ENCODE results near the gene NRXN3.
A peak's percentile ranks its signal among the peaks of the same experiment; 100 is the strongest.

The NRXN3 gene

DNA sequence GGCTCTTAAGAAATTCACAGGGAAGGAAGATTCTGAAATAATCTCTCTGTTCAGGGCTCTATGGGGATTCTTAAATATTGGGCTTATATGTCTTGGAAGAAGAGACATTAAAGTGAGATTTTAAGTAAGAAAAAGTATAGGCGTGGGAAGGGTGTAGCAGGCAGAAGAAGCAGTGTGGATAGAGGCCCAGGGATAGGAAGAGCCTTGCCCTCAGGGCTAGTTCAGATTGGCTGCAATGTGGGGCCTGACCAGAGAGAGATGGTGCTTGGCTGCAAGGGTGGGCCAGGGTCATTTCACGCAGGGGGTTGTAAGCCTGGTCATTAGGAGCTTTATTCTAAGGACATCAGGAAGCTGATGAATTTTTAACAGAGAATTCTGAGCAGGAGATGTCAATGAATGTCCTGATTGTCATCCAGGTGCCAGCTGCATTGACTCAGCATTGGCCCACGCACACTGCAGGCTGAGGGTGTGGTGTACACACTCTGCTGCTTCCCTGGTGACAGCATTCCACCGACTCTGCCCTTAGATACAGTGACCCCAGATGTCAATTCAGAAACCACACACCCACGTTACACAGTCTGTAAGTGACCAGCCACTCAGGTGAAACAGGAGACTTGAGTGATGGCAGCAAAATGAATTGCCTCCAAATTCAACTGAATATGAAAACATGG is 582.5 kb downstream of the NRXN3 start:
- DNase-seq = peak; percentile 68

DNA sequence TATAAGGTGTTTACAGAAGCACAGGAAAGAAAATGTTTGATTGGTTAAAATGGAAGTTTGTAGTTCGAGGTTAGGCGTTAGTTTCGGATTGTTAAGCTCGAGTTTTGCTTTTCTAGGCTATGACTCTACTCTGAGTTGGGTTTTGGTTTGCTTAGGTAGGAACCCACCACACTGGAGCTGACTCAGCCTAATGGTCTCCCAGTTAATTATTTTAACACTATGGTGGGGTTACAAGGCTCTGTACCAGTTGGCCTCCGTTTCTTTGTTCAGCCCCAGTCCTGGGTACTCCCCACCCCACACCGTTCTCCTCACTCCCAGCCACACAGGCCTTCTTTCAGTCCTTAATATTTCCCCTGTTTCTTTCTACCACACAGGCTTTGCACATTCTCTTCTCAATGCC is 583.9 kb downstream of the NRXN3 start:
- DNase-seq = no peak

DNA sequence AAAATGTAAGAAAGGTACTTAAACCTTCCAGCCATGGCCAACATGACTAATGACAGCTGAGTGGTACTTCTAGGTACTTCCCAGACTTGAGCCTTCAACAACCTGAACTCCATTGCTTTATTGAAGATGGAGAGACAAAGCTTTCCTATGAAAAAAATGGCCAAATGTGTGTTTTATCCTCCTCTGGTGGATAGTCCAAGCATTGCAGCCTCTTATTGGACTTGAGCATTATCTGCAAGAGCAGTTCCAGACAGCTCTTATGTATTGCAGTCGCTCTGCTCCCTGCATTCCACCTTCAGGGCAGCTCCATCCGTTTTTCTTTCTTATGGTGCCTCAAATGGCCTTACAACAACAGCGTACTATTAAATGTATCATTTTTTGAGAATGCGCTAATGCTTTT is 588.2 kb downstream of the NRXN3 start:
- peak; percentile 100 for DNase-seq

DNA sequence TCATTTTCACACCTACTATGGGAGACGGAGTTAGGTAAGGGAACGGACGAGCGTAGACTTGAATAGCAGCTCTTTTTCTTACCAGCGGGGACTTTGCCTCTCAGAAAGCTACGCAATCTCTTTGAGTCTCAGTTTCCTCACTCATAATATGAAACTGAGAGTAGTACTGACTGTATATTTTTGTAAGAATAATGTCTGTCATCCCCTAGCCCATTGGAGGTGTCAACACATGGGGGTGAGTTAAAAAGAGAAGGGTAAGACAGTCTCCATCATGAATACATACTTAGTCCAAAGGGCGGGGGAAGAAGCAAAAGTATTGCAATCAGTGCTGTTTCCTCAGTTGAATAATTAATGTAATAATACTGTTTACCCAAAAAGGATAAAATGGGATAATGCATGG is 592.2 kb downstream of the NRXN3 start:
- DNase-seq = no peak

DNA sequence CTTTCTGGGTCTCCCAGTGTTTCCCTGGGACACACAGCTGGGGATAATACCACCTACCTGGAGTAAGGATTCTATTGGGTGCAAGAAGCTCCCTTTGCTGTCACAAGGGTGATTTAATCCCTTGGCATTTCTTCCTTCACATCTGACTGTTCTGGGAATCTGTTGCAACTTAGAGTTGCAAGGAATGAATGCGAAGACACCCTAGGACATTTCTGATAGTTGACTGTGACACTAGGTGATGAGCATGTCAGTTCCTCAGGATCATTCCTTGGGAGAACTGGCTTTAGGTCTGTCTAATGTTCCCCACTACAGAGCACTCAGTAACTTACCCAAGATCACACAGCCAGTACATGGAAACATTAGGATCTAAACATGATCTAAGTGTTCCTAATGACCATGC is 593.6 kb downstream of the NRXN3 start:
- DNase-seq = no peak

DNA sequence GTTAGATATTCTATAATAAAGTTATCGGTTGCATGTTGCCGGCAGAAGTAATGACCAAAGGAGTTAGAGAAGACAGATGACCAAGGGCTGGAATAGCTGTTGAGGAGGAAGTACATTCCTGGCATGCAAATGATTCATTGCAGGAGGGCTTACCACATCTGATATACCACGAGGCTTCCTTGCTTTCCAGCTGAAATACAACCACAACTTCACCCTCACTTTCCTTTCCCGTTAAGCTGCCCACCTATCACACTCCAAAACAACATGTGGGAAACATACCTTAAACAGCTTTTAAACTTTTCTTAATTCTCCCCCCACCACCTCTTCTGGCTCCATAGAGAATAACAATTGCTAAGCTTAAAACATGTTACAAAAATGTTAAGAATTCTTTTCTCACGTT is 594.1 kb downstream of the NRXN3 start:
- DNase-seq = no peak

DNA sequence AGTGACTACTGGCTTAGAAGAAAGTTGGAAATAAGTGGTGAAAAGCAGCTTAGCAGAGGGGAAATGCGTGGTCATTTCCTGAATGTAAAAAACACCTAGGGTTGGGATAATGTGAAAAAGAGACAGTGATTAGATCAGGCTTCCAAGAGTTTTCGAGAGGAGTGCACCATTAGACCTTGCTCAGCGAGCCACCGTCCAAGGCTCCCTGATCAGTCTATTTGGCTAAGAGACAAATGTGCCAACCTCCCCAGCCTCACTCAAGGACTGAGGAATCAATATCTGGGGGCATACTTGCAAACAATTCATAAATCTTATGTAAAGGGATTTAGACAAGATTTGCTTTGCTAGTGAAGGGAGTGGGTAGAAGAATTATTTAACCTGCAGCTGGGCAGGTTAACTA is 594.5 kb downstream of the NRXN3 start:
- DNase-seq = no peak

DNA sequence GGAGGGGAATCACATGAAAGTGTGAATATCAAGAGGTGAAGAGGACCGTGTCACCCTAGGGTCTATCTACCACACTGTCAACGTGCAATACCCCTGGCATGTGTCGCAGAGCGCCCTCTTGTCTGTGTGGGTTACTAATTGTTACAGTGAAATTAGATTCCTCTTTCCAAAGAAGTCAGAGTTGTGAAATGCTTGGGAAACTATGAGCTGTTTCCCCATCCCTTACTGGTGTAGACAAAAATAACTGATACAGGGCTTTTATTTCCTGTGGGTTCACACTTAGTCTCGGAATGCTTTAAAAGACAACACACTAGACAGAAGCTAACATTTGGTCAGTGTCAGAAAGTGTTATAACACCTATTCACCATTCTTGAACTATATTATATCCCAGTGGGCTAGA is 597.3 kb downstream of the NRXN3 start:
- DNase-seq = no peak

DNA sequence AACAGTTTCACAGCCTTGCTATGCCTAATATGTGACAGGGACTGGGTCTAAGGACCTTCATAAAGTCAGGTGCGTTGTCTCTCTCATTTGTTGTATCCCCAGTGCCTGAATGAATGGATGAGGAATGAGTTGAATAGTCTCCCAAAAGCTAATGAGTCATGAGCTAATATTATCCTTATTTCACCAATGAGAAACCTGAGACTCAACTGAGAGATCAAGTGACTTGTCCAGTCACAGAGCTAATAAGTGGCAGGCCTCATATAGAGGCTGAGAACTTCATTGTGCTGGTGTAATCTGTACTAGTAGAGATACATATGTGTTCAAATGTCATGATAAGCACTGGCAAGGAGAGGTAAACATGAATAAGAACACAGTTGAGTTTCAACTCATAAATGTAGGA is 612.4 kb downstream of the NRXN3 start:
- no peak for DNase-seq

DNA sequence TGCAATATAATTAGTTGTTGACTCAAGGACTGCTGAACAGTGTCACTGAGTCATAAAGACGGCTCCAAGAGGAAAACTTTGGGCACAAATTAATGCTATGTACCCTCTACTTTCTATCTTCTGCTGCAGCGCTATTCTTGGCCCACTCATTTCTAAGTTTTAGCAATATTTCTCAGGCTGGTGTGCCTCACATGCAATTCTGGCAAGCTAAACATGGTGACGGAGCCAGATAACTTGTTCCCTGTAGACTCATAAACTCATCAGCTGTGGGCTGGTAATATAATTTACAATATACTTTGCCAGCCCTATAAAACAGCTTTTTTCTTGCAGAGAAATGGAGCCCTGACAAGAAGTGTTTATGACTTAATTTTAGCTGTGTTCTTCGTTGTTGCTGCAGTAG is 615.1 kb downstream of the NRXN3 start:
- DNase-seq = no peak

DNA sequence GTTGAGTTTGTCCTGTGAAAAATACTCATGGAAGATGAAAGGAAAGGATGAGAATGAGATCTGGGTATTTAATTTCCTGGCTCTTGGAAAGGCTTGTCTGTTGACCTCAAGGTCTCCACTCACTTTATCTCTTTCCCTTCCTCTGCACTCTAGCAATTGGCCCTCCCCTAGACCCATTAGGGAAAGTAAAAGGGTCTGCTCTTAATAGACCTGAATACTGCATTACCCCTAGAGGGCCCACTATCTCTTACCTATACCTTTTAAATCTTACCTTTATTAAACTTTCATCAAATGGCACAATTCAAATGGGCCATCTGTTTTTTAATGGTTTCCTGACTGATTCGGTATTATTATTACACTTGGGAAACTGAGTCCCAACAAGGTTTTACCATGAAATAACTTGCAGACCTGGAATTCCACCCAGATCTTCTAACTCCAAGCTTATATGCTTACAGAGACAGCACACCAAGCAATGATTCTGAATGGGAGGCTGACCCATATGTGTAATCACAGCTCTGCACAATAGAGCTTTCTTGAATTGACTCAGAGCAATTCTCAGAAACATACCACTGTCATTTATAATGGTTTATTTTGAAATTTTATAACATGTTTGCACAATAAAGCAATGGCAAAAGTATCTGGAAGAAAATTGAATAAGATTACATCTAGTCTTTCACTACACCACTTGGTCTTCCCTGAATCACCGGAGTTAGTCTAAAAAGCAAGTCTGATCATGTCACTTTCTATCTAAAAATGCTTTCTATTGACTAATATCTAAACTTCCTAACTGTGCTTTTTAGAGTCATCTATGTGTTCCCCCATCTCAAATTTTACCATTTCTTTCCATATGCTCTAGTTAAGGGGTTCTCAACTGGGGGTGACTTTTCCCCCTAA is 618.5 kb downstream of the NRXN3 start:
- no peak for DNase-seq

DNA sequence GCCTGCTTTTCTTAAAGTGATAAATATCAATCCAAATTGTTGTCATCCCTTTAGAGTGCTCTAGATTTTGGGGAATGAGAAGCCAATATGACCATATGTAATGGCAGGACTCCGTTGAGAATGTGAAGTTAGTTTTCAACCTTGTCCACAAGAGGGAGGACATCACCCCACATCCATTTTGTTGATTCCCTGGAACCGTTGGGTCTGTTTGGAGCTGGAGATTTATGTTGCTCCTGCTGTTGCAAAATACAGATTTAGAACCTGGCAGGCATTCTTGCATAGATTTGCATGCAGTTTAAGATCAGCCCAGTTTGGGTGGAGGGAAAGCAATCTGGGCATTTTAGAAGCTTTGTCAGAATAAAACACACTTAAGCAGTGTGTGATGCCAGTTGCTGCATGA is 620.1 kb downstream of the NRXN3 start:
- no peak for DNase-seq

DNA sequence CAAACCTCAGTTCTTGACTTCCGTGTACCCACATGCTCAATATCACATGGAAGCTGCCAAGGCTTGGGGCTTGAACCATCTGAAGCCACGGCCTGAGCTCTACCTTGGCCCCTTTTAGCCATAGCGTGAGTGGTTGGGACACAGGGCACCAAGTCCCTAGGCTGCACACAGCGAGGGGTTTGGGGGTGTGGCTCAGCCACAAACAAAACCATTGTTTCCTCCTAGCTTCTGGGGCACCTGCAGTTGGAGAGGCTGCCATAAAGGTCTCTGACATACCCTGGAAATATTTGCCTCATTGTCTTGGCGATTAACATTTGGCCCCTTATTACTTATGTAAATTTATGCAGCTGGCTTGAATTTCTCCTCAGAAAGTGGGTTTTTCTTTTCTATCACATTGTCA is 628.6 kb downstream of the NRXN3 start:
- DNase-seq = no peak

DNA sequence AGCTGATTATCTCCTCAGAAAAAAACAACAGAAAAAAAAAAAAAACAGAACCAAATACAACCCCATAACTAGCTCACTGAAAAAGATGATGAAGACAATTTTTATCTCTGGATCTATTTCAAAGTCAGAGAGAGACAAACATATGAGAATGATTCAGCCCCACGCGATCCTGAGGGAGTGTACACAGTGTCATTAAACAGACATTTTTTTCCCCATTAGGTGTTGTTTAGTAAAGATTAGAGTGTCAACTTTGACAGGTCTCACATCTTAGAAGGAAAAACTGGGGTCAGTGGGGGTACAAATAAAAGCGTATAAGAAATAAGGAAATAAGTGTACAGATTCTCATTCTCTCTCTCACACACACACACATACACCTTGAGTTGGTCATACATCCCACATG is 635.4 kb downstream of the NRXN3 start:
- DNase-seq = no peak

DNA sequence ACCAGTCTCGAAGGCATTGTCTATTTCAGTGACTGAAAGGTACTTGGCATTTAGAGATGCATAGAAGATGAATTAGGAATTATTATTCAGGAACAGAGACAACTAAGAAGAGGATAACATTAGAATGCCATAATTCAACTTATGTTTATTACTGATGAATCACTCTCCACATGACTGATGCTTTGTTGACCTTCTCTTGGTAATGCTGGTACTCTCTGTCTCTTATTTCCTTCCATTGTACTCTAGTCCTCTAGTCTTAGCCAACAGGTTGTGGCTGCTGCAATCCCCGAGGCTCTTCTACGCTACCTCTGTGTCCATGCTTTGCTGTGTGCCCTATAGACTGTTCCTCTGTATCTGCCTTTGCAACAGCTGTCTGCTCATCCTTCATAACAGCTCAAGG is 652.9 kb downstream of the NRXN3 start:
- no peak for DNase-seq

DNA sequence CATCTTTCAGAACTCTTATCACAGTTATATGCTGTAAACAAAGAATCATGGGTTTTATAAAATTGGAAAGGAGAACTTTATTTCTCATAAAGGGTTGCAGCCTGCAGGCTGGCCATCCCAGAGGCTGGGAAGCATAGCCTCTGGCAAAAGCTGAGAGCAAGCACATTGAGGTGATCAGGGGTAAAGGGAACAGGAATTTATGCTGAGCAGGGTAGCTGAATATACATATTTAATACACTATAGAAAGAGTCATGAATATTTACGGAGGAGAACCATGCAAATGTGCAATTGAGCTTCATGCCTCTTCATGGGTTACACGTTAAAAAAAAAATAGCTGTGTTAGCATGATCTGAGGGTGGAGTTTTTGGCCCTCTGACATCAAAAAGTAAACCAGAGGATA is 653.3 kb downstream of the NRXN3 start:
- no peak for DNase-seq

DNA sequence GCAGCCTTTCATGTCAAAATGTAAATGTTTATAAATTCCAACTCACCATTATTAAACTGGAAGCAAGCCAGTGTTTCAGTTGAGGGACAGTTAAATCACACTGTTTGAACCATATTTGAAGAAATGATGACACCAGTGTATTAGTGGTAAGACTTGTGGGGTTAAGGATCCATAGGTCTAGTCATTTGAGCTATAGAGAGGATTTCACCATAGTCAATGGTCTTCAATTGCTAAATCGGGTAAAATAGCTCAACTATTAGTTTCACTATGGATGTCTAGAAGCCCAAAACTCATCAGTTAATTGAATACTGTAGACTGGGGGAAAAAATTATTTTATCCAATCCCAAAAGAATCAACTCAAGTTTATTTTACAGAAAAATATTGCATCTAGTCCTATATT is 659.1 kb downstream of the NRXN3 start:
- no peak for DNase-seq

DNA sequence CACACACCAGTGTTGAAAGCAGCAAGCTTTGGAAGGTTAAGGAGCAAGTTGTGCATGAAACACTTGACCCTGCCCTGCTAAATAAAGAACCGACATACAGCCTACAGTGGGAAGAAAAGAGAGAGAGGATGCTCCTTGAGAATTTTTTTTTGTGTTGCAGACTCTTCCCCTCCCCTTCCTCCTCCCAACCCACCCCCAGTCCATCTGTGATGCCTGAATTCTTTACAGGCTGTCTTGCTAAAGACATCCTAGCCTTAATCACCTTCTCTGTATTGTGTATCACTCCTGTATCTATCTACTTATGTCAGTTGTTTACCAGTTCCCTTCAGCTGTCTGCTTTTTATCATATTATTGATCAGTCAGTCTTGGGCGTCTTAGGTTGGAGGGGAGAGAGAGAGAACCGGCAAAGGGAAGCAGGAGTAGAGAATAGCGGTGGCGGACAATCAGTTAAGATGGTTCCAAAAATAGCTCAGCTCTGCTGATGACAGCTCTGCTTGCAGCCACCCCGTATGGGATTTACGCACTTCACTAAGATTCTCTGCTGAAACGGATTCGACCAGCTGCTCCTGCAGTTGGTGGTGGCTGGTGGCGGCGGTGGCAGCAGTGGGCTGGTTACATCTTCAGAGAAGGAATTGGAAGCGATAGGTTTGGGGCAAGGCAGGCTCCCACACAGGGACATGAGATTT is 664.7 kb downstream of the NRXN3 start:
- no peak for DNase-seq

DNA sequence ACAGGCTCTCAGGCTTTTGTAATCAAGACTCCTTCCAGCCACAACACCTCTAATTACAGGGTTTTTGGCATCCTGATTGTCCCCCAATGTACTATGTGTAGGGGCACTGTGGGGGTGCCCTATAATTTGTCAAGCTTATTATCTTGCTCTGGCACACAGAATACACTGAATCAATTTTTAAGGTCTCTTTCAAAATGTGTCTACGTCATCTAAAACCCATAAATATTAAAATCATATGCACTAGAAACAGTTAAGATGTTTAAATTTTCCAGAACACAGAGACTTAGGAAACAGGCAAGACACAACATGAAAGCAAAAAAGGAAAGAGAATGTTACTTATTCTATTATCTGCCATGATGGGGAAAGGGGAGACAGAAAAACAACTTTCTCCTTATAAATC is 665.7 kb downstream of the NRXN3 start:
- no peak for DNase-seq

DNA sequence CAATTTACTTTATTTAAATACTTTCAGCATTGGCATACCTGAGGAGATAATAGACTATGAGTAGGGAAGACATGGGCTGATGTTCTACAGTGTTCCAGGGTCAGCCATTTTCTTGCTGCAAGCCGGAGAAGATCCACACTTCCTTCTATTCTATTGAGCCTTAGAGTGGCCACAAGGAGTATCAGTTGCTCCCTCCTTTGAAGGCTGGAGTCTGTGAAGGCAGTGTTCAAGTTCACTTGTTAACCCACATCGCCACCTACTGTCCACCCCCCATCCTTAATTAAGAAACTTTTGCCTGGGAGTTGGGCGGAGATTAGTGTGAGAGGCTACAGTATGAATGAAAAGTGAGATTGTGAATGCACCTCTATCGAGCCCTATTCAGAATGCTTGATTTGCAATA is 666.6 kb downstream of the NRXN3 start:
- peak; percentile 96 for DNase-seq

DNA sequence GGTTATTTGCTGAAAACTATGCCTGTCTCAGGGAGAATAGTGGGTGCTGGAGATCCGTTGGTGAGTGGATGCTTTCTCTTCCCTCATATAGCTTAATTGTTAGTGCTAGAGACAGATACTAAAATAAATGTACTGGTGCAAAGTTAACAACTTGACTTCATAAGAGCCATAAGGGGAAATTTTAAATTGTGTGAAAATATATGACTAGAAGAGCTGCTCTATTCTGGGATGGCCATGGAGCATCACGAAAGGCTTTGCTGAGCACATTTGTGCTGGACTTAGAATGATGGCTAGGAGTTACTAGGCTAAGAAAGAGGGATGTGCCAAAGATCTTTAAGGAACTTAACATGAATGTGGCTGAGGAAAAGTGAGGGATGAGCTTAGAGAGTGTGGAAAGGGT is 668.8 kb downstream of the NRXN3 start:
- DNase-seq = no peak

DNA sequence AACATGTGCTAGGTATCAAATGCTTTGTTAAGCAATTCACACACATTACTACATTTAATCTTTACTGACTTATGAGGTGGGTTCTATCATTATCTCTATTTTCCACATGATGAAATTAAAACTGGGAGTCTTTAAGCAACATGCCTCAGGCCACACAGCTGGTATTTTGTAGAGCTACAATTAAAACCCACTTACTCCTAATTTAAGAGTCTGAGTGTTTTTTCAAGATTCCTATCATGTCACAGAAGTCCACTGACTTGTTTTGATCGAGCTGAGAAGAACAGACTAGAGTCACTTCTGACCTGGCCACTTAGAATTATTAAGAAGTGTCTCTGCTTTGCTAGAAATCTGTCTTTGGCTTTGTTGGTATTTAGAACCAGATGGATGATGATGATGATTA is 670.7 kb downstream of the NRXN3 start:
- DNase-seq = peak; percentile 88

DNA sequence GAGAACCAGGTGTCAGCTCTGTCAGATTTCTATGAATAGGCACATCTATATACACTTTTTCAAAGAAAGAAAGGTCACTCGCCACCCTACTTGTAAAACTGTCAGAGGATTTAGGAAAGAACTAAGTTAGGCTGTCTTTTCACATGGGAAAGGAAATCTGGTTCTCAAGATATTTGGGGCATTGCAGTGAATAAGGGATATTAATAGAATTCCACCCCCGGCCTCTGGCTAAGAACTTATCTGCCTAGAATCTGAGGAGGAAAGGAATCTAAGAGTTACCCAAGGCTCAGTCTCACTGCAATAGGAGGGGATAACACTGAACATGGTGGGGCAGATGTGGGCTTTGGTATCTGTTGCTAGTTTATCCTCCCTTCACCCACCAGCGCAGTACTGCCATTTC is 677.6 kb downstream of the NRXN3 start:
- DNase-seq = no peak

DNA sequence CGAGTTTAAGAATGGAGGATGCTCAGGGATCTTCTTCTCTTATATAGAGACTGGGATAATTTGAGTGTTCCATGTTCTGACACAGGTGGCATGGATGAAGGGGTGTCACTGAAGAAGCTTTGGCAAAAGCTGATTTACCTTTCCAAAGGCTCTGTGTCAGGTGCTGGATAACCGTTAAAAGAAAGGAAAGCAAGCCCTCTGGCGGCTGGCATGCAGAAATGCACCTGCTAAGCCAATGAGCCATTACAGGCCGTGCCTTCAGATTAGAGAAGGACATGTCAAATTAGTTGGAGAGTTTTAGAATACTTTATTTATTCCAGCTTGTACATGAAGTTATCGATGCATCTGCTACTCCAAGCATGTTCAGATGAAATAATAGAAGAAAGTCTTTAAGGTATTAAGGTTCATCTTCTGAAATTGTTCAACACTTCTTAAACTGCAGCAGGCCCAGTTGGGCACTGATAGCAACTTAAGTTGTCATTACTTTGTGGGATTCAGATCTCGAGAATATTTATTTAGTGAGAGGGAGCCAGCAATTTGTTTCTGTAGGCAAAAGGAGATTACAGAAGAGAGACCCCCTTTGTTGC is 678.2 kb downstream of the NRXN3 start:
- DNase-seq = peak; percentile 74
